Measurements from ENCODE around the gene COX10.

DNA sequence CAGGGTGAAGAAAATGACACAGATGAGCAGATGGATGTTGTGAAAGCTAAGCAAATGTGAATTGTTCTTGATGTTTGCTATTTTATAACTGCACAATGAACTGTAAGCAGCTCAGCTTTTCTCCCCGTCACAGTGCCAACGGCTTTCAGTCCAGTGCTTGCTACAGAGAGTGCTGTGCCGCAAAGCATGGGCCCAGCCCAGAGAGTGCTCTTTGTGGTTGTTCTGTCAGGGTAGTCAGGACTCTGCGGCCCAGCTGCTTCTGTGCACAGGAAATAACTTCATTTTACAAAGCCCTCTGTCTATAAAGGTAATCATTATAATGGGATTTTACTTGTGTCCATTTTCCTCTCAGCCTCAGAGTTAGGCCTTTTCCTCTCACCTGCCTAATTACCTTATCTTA, 128.3 kb downstream of the COX10 start:
- TF ChIP-seq, protein P1, sequence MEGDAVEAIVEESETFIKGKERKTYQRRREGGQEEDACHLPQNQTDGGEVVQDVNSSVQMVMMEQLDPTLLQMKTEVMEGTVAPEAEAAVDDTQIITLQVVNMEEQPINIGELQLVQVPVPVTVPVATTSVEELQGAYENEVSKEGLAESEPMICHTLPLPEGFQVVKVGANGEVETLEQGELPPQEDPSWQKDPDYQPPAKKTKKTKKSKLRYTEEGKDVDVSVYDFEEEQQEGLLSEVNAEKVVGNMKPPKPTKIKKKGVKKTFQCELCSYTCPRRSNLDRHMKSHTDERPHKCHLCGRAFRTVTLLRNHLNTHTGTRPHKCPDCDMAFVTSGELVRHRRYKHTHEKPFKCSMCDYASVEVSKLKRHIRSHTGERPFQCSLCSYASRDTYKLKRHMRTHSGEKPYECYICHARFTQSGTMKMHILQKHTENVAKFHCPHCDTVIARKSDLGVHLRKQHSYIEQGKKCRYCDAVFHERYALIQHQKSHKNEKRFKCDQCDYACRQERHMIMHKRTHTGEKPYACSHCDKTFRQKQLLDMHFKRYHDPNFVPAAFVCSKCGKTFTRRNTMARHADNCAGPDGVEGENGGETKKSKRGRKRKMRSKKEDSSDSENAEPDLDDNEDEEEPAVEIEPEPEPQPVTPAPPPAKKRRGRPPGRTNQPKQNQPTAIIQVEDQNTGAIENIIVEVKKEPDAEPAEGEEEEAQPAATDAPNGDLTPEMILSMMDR (optimal IDR thresholded peaks at IDR 0.05 in 1 of 3, IDR thresholded peaks at IDR 0.05 in 1 of 3, conservative IDR thresholded peaks at IDR 0.05 in 1 of 3; ENCODE audit: extremely low read depth in 1 of 3, insufficient read depth in 2 of 3, low read length in 3 of 3): no peak
- TF ChIP-seq EZH2 (IDR thresholded peaks at IDR 0.05; ENCODE audit: low read length): no peak

All from keratinocyte (primary cell).